HK-2 (cell line): Measurements from ENCODE around the gene BRD4.

Experiments
- DNase-seq: peaks from one replicate; pipeline ENCODE4 v3.0.0-alpha.2; 2018; ENCODE audit not compliant: unreplicated experiment

BRD4 gene

DNA sequence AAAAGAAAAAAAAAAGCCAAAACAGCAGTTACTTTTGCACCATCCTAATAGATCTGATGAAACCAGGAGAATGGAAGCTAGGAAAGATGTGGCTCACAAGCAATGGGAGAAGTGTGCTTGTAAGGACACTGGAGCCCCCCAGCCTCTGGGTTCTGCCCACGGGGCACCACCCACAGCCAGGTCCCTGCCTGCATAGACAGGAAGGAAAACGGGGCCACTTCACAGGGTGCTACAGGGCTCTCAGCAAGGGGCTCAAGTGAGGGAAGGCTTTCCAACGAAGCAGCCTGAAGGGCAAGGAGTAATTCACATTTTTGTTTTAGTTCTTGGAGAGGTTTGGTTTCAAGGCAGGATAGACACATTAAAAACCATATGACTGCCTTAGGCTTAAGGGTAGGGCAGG lies 42.7 kb downstream of the BRD4 start:
- no peak for DNase-seq

DNA sequence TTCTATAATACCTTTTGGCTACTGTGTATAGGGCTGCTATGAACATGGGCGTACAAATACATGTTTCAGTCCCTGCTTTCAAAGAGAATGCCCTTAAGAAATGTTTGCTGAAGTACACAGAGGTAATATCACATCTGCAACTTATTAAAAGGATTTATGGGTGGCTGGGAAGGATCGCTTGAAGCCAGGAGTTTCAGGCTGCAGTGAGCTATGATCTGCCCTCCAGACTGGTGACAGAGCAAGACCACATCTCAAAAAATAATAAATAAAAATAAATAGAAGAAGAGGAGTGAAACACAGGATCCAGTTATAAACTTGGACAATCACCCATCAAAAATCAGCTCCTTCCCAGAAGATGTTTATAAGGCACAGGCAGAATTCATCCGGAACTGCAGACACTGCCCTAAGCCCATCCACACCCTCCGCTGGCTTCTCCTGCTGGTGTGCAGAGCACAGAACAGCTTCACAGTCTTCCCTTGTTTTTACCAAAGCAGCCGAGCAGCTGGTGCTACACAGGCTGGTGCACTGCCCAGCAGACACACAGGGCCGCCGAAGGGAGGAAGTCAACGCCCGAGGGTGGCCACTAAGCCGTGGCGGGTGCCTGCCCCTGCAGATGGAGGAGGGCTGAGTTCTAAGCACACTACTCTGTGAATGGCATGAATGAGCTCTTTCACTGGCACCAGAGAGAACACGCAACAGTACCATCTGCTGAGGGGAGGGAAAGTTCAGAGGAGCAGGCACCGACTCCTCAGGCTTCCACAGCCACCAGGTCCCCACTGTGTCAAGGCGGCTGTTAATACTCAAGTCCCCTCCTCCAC lies 44.0 kb downstream of the BRD4 start:
- no peak for DNase-seq

DNA sequence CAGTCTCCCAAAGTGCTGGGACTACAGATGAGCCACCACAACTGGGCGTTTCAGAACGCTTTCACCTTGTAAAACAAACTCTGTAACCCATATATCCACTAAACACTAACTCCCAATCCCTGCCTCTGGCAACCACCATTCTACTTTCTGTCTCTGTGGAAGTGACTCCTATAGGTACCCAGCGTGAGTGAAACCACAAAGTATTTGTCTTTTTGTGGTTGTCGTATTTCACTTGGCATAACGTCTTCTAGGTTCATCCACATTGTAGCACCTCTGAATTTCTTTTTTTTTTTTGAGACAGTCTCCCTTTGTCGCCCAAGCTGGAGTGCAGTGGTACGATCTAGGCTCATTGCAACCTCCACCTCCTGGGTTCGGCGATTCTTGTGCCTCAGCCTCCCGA lies 44.8 kb downstream of the BRD4 start:
- no peak for DNase-seq

DNA sequence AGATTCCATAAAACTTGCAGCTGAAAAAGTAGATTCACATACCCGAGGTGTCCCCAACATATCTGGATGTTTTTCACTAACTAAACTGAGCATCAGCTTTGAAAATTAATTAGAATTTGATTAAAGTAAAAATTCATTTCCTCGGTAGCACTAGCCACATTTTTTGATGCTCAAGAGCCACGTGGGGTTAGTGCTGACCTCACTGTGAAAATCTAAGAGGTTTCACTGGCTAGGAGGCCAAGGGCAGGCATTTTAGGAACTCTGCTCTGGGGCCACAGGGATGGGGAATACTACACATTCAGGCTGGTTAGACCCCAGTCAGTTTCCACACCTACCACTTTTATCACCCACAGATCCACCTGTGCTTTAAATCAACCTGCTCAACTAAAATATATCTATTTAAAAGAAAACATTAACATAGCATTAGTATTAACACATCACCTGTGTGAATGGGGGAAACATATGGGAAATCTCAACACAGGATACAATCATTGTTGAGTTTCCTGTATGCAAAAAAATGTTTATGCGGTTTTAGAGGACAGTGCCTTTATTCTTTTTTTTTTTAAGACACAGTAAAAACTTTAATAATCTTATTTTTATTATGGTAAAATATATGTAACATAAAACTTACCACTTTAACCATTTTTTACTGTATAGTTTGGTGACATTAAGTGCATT lies 45.5 kb downstream of the BRD4 start:
- no peak for DNase-seq

DNA sequence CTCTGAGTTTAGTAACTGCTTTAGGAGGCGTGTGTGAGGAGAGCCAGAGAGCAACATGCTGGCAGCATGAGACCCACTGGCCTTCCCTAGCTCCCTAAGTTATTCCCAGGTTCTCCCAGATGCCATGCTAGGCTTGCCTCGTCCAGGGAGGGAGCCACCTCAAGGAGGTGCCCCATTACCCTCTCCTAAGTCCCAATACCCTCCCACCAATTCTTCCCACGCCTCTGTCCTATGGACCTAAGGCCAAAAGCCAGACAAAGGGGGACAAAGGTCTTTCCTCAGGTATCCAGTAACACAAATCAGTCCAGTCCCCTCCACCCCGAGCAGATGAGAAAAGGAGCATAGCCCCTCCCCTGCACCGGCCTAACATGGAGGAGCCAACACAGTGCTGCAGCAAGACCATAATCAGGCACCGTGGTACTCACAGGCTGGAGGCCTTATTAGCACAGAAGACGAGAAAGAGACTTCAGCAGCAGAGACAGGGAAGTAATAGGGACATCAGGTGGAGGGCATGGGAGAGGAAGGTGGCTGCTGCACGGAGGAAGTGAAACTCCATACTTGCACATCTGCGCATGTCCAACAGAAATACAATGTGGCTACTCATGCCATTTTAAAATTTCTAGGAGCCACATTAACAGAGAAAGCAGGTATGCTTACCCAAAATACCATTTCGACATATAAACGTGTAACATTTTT lies 46.3 kb downstream of the BRD4 start:
- no peak for DNase-seq

DNA sequence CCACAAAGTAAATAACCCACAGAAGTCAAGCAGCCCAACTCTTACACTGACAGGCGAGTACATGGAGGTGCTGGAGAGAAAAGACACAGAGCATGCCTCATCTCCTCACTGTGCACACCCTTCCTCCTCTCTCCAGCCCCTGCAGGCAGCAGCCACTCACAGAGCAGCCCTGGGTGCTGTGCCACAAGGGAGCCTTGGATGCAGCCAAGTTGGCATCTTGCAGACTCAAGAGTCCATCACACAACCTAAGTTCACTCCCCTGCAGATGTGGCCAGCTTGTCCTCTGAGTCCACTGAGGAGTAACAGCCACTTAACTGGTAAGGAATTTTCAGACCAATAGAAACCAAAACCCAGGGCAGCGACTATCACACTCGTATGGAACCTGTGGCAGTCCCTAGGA lies 47.4 kb downstream of the BRD4 start:
- DNase-seq, result no peak

DNA sequence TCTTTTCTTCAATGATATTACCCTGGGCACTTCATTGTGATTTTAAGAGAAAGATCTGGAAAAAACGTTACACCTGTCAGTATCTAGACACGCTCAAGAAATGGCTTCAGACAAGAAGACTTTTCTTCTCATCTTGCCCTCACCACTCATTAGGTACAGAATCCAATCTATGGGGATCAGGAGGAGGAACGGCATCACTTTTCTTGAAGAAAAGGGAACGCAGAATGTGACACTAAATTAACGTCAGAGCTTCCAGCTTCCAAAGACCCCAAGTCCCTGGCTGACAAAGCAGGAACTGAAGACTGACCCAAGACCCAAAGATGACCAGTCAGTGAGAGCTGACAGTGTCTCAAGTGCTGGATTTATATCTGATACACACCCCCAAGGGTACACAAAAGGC lies 48.2 kb downstream of the BRD4 start:
- no peak for DNase-seq

DNA sequence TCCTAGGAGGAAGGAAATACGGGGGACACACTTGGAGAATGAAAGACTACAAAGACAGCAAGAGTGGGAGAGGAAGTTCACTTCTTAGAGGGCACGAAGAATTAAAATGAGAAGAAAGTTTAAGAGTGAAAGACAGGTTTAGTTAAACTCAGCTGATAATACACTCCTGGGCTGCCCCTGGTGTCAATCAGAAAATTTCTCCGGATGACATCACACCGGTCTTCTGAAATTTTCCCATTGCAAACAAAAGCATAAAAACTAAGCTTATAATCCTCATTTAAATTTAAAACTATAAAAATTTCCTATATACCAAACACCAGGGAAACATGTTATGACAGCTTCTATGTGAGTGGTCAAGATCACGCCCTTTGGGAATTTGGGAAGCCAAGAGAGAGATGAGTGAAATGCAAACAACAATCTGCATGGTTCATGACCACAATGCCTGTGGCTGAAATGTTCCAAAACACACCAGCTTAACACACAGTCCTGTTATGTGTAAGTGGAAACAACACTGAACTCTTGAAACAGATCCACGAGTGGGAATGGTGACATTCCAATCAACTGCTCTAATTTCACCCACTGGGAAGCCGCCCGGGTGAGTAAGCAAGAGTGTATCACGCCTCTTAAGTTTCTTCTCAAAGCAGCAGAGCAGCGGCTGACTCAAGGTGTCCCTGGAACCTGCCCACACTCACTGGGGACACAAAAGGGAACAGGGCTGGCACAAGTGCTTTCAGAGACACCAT lies 49.0 kb downstream of the BRD4 start:
- no peak for DNase-seq

DNA sequence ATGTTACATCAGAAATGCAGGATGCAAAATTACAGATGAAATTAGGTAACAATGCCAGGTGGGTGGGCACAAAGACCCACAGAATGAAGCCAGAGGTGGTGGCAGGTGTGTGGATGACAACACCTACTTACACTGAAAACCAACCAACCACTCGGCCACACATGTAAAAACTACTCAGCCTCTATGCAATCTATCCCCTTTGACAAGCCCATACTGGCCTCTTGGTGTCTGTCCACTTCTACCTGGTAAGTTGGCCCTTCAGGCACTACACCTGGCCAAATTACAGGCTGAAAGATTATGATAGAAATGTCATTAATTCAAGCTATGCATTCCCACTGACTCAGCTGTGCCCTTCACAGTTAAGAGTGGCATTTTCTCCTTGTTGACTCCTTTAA lies 50.0 kb downstream of the BRD4 start:
- no peak for DNase-seq

DNA sequence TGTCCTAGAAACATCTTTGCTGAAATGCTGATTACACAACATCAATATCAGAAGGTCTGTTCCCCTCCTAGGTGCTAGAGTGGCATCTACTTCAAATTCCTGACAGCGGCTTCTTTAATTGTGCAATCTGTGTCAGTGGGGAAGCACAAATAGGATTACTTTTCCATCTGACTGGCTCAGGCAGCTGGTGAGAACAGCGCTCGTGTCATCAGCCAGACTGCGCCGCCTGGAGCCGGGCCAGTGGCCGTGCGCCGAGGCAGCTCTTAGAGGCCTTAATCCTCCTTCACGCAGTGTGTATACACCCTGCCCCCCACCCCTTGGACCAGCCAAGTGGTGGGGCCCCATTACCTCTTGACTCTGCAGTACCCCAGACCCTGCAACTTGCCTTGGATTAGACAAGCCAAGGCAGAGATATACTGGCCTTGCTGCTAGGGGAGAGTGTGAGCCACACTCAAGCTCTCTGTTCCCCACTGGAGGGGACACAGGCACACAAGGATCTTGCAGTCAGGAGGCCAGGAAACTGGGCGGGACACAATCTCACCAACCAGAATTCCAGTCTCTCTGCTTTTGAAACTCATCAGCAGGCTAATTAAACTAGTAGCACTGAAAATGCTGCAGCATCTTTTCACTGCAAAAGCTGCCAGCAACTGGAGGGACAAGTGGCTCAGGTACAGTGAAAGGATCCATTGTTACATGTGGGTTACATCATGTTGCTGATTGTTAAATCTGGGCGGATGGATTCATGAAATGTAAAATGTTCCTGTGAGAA lies 51.2 kb downstream of the BRD4 start:
- DNase-seq, result peak; percentile 72

DNA sequence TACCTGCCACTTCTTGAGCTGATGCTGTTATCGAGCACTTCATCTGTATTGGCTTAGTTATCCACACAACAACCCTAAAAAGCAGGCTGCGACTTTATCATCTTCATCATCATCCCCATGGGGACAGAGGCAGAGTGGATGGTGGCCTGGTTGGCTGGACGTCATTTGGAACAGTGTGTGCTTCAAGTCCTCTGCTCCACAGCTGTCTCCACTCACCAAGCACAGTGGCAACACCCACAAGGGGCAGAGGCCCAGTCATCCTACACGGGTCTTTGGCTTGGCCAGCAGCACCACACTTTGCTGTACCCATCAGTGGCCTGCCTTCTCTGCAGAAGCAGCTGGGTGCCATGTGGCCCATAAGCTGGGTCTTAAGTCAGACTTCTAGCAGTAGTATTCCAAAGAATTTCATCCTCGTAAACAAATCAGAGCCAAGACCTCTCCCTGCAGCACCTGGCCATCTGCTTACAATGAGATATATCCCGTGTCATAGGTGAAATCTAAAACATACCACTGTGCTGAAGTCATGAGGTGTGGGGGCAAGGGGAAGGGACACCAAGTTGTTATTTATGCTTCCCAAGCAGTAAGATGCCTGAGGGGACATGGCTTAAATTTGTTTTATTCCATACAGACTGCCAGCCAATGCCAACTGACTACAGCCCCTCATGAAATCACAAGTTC lies 52.2 kb downstream of the BRD4 start:
- DNase-seq, result no peak

DNA sequence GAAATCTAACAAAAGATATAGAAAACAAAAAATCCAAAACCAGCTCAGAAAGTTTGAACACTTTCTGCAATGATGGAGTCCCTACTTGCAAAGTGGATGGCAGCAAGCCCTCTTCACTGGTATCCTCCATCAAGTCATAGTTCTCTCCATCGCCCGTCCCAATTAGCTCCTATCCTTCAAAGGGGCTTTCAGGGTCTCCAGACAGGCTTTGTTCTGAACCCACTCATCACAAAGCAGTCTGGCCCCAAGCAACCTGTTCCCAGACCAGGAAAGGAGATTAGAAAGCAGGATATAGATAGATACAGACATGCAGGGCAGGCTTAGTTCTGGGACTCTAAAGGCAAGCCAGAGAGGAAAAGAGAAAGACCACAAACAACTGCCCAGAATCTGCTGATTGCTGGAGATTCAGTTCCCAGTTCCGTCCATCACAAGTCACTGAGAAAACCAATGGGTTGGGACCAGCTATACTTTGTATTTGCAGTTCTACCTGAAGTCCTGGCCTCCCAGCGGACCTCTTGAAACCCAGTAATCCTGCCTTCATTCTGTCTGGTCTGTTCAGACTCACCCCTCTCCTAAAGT lies 52.9 kb downstream of the BRD4 start:
- DNase-seq, result no peak

DNA sequence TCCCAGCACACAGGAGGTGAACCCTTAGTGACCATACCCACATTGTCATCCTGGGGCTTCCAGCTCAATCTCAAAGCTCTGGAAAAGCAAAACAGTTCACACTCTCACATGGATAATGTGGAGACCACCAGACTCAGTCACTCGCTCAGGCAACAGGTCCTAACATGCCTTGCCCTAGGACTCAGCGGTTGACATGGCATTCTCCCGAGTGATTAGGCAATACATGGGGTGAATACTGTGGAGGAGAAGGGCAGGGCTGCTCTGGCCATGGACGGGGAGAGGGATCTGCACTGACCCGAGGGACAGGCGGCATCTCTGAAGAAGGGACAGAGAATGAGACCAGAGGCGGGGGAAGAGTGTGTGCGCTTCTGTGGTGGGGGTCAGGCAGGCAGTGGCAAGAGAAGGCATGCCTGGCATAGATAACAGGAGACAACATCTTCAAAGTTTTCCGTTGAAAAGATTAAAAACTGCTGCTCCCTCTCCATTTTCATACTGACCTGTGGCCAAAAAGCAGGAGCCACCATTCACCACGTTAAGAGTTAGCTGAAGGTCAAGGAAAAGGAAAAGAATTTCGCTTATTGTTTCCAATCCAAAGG lies 55.6 kb downstream of the BRD4 start:
- no peak for DNase-seq

DNA sequence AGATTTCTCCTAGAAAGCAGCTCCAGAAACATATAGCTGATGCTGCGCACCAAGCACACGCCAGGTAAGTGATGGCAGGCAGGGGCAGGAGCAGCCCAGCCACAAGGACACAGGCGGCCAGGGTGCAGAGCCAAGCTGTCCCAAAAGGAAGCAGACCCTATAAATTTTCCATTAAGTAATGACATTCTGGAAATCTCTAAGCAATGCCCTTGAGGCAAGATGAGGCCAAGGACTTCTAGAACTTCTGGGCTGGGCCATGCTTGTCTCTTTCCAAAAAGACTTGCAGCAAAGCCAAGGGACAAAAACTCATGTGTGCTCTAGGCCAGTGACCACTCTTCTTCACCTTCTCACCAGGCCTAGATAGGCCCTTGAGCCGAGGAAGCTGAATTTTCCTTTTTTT lies 57.9 kb downstream of the BRD4 start:
- DNase-seq, result no peak

DNA sequence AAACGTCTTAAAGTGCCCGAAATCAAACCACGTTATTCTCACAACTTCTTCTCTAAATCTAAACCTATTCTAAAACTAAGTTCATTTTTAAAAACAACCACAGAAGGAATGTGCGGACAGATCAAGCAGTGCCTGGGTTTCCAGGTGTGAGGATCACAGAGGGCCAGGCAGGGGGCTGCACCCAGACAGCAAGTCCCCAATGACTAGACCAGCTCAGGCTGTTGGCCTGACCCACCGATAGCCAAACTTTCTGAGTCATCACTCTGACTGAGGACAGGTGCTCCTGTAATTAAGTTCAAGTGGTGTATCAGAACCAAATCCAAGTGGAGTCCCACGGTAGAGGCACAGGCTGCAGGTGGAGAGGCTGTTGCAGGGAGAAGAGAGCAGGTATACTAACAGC lies 62.5 kb downstream of the BRD4 start:
- no peak for DNase-seq

DNA sequence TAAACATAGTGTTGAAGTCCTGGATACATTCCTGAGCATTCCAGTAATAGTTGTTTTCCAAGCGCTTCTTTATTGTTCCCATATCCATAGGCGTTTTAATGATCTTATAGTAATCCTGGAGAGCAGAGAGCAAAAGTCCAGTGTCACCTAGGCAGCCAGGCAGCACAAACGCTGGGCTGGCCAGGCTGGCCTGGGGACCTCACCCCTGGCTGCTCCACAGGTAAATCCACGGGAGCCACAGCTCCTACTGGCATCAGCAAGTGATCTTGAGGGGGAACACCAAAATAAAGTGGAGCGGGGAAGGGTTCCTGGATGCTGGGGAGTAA lies 63.4 kb downstream of the BRD4 start:
- DNase-seq, result no peak

DNA sequence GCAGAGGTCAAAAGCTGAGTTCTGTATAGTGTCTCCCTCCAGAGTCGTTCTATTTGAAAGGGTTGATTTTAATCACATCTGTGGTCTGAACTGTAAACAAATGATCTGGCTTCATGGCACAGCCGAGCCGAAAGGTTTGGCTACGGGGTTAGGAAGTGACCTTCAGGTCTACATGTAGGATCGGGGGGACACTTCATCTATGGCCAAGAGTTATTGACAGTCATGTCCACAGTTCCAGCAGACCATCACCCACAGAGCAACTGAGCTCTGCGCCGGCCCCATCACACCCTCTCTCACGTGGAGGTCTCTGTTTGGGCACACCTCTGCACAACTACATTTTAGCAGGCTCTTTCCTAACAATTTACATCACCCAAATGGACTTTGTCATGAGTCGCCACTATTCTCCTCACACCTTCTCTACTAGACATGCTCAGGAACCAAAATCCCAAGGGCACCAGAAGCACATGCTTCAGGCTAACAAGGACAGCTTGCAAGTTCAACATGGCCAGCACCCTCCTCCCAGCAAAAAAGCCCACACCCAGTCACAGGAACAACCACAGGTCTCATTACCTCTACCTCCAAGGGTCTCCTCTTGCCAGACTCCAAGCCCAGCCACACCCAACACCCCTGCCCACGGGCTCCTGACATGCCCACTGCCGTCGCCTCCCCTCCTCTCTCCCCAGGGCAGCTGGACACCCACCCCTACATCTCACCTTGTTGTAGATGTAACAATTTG lies 64.0 kb downstream of the BRD4 start:
- no peak for DNase-seq

DNA sequence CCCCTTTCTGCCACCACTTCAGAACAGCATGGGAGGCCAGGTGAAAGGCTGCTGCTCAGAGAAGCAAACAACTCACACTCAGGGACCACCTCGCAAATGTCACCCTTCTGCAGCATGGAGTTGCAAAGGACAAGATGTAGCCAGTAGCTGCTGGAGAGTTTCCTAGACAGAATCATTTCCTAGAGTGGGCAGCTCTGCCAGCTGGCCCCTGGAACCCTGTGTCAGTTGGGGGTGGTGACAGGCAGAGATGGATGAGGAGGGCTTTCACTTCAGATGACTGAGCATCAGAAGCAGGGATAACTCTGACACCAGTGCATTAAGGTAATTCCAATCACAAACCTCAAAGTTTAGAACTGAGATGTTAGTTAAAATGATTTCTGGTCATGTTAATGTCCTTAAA lies 65.7 kb downstream of the BRD4 start:
- no peak for DNase-seq

DNA sequence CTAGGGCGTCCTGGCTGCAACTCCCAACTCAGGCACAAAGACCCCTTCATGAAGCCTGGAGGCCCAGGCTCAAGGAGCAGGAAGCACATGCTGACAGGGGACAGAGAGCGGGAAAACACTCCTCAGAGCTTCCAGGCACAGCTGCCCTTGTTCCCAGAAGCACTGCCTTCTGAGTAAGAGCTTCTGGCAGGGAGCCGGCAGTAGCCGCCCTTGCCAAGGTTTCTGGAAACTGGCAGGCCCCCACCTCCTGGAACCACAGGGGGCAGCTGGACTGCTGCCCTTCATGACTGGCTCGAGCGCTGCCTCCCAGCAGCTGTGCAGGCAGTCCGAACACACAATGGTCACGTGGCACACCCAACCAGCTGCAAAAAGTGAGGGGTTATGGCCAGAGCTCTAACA lies 66.5 kb downstream of the BRD4 start:
- DNase-seq, result no peak
